C4-2B (cell line): ENCODE measurements around the gene SLC22A31.

ENCODE experiments used
- CTCF ChIP-seq: fragments of 450-650 bp; conservative IDR thresholded peaks from 2 replicates; pipeline ENCODE4 v1.5.1; 2017; ENCODE audit warnings: mild to moderate bottlenecking
- ZFX ChIP-seq: fragments of 450-650 bp; IDR thresholded peaks from 2 replicates; pipeline ENCODE4 v1.6.1; 2017

- TF ChIP-seq CTCF (no peak), ZFX (no peak)
Observed at GRCh38 chr16:89242795-89243200, 42.5 kb upstream of the SLC22A31 start.
